PC-9 (cell line): Measurements from ENCODE around the gene KCNH2.

Source experiments
- CTCF ChIP-seq: fragments of 200-600 bp; sonication (generic); conservative IDR thresholded peaks from 2 replicates; pipeline ENCODE4 v1.6.1; 2017; ENCODE audit warnings: mixed run types, antibody characterized with exemption, mild to moderate bottlenecking, moderate library complexity
- EZH2 ChIP-seq: fragments of 200-600 bp; sonication (generic); IDR thresholded peaks from 2 replicates; pipeline ENCODE4 v1.8.0; 2017; ENCODE audit warnings: antibody characterized with exemption, low read depth

GRCh38 chr7:151017370-151017952 lies 39.3 kb upstream of the KCNH2 start:
- TF ChIP-seq EZH2 (no peak), CTCF (no peak)
